WI38 (cell line): ENCODE measurements around the gene CYB561D1.

ENCODE experiments used
- H3K4me3 ChIP-seq: 2 replicates; pipeline ENCODE4 v1.5.1; 2011; ENCODE audit warnings: low read depth, mild to moderate bottlenecking, control low read depth, low read length
- TF ChIP-seq, protein P1 (sequence below): IDR thresholded peaks from 2 replicates; pipeline ENCODE4 v1.5.1; 2012; ENCODE audit warnings: low read depth, mild to moderate bottlenecking, control low read depth, low read length

Gene CYB561D1

DNA sequence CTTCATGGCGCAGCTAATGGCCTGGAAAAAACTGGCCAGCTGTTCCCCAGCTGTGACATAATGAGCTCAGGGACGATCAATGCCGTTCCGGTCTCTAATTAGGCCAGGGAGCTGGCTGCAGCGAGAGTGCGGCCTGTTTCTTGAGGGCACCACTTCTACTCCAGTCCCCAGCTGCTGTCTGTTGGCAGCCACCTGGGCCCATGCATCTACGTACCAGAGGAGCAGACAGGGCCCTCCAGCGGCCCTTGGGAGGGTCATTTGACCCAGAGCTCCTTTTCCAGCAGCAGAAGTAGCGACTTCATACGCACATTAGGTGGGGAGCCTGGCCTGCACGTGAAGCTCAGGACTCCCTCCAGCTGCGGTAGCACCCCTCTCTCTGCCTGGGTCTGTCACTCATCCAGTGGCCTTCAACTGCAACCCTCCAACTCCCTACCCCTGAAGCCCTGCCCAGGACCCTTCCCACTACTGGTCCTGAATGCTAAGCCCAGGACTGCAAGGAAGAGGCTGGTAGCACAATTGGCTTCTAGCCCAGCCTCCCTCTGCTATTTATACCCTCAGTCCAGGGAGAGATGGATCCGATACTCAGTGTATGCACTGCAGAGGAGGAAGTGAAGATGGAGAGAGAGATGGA is 36.7 kb downstream of the CYB561D1 start:
- H3K4me3 ChIP-seq: no peak overlapping the region
- TF ChIP-seq, protein P1, sequence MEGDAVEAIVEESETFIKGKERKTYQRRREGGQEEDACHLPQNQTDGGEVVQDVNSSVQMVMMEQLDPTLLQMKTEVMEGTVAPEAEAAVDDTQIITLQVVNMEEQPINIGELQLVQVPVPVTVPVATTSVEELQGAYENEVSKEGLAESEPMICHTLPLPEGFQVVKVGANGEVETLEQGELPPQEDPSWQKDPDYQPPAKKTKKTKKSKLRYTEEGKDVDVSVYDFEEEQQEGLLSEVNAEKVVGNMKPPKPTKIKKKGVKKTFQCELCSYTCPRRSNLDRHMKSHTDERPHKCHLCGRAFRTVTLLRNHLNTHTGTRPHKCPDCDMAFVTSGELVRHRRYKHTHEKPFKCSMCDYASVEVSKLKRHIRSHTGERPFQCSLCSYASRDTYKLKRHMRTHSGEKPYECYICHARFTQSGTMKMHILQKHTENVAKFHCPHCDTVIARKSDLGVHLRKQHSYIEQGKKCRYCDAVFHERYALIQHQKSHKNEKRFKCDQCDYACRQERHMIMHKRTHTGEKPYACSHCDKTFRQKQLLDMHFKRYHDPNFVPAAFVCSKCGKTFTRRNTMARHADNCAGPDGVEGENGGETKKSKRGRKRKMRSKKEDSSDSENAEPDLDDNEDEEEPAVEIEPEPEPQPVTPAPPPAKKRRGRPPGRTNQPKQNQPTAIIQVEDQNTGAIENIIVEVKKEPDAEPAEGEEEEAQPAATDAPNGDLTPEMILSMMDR: no peak

DNA sequence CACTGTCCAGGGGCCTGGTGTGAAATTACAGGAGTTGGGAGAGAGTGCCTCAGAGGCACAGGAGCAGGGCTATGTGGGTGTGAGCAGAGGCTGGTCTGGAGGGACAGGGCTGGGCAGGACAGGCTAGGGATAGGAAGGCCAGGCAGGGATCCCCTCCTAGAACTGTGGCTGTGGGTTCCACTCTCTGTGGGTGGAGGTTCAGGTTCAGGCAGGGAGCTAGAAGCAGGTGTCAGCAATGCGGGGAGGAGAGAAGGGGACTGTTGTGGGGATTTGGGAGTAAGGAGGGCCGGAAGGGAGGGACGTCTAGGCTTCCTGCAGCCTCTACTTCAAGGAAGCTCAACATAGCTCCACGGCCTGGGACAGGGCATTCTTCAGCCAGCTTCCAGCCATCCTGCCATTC is 37.5 kb downstream of the CYB561D1 start:
- TF ChIP-seq, protein P1: no peak
- H3K4me3 ChIP-seq: no peak overlapping the region

DNA sequence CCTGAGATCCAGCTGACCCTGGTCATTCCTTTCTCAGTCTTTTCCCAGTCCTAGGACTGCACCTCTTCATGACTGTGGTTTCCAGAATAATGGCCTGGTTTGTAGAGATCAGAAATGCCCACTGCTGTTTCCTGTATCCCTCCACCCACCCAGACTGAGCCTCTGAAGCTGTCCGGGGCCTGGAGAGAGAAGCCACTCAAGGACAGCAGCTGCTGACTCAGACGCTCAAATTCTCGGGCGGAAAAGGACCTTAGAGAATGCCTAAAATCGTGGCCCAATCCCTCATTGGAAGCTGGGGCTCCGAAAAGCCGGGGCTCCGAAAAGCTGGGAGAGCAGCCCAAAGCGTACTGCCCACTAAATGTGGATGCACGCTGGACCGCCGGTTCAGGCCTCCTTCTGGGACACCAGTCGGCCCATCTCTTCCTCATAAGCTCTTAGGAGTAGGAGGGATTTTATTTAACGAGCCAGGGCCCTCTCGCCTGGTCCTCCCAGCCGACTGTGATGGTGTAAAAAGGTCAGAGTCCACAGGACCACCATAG is 38.0 kb downstream of the CYB561D1 start:
- TF ChIP-seq, protein P1: no peak
- H3K4me3 ChIP-seq: no peak overlapping the region

DNA sequence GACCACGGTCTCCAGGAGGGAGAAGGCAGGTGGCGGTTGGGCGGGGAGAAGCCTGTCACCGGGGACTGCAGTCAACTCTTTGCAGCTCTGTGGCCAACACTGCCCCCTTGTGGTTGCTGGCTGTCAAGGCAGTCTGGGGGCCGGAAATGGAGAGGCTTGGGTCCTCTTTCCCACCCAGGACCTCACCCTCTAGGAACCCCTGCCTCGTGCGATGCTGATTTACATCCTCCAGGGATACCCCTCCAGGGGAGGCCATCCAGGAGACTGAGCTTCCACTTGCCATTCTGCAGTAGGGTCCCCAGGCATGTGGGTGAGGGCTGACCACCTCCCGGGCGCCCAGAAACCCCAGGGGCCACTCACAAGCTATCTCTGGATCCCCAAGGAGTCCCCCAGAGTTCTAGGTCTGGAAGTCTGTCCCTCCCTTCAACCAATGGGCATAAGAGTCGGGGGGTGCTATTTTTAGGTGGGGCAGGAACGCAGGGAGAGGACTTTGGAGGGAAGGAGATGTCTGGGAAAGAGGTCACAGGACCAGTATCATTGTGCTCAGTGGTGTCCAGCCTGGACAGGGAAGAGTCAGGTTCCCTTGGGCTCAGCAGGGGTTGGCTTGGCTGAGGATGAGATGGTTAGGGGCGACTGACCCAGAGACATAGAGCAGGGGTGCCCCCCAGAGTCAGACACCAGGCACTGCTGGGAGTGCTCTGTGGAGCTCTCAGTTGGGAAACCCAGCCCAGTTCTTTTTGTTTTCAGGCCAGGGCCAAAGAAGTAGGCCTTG is 38.7 kb downstream of the CYB561D1 start:
- TF ChIP-seq, protein P1: peak; percentile 94
- H3K4me3 ChIP-seq: peak overlapping the region; percentile 13; the same call in 1 of the 2 replicates

DNA sequence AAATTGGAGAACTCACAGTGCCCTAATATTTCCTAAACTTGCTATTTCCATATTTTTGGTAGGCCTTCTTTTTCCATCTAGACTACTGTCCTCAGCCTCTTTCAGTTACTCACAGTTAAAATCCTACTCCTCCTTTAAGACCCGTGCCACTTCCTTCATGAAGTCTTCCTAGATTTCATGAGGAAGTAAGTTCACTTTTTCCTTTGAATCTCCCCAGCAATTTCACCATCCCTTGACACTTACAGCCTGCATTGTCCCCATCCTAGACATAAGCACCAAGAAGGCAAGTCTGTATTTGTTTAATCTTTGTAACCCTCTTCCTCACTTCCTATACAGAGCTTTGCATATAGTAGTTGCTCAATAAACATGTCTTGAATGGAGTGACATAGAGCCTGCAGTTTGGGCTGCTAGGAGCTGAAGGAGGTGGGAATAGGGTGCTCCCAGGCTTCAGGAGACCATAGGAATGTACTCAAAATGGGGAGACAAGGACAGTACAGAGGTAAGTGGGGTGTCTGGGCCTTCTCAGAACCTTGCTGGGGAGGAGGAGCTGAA is 40.5 kb downstream of the CYB561D1 start:
- no peak overlapping the region for H3K4me3 ChIP-seq
- TF ChIP-seq, protein P1: no peak

DNA sequence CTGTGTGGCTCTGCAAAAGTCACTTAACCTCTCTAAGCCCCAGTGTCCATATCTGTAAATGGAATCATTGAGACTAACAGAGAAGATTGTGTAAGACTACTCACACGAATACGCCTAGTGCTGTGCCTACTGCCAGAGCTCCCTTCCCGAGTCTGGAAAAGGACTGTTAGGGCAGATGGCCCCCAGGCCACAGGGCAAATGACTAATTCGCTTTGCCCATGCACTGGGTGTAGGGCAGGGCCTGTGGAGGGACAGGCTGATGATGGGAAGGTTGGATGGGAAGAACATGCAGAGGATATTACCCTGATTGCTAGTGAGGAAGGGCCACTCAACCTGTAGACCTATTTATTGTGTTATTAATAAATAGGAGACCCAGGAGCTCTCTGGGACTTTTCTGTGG is 41.6 kb downstream of the CYB561D1 start:
- H3K4me3 ChIP-seq: no peak overlapping the region
- TF ChIP-seq, protein P1: no peak

DNA sequence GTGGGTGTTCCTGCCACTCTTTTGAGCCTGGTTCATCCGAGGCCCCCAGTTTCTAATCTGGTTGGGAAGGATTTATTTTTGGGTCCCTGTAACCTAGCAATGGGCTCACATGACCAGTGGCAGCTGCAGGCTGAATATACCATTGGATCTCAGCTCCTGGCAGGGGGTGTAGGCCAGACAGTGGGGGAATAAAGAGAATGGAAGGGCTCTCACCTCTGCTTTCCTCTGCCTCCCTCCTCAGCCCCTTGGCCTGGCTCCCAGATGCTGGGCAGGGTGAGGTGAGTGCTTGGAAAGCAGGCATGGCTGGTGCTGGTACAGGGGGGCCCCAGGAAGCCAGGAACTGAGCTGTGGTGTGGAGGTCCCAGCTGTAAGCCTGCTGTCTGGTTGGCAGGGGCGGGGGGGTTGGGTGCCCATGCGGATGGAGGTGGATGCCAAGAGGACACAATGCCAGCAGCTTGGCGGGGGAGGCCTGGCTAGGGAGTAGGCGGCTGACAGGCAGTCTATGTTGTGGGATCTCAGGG is 42.1 kb downstream of the CYB561D1 start:
- TF ChIP-seq, protein P1: no peak
- no peak overlapping the region for H3K4me3 ChIP-seq
